GF-D8 (cell line): ENCODE data around the gene OVCH1.

Source experiments
- DNase-seq: peaks from one replicate; lab custom pipeline; 2025; lab: John Stamatoyannopoulos, UW

OVCH1 gene

GRCh38 chr12:29497588-29497987, at the start of gene OVCH1:
Gene OVCH1 (minus strand): TSS chr12:29497686. CDS start chr12:29497686, 0 bp downstream.
- no peak for DNase-seq

- DNase-seq: no peak
Observed at GRCh38 chr12:29547151-29547632, 49.7 kb upstream of the OVCH1 start.

- no peak for DNase-seq
Observed at GRCh38 chr12:29546000-29546399, 48.5 kb upstream of the OVCH1 start.

- DNase-seq: no peak
Observed at GRCh38 chr12:29545102-29545467, 47.6 kb upstream of the OVCH1 start.

- DNase-seq: no peak
Observed at GRCh38 chr12:29544428-29545101, 47.1 kb upstream of the OVCH1 start.

GRCh38 chr12:29543036-29543435, 45.5 kb upstream of the OVCH1 start:
- DNase-seq: no peak

GRCh38 chr12:29537298-29537697, 39.8 kb upstream of the OVCH1 start:
- no peak for DNase-seq

- no peak for DNase-seq
Observed at GRCh38 chr12:29534935-29535334, 37.4 kb upstream of the OVCH1 start.

GRCh38 chr12:29533815-29534489, 36.5 kb upstream of the OVCH1 start:
- DNase-seq: no peak

GRCh38 chr12:29531471-29531870, 34.0 kb upstream of the OVCH1 start:
- DNase-seq: no peak

GRCh38 chr12:29530436-29530835, 33.0 kb upstream of the OVCH1 start:
- DNase-seq: no peak

GRCh38 chr12:29528161-29528560, 30.7 kb upstream of the OVCH1 start:
- DNase-seq: no peak

- DNase-seq: no peak
Observed at GRCh38 chr12:29521951-29522350, 24.5 kb upstream of the OVCH1 start.

GRCh38 chr12:29519585-29520182, 22.2 kb upstream of the OVCH1 start:
- no peak for DNase-seq

GRCh38 chr12:29518407-29518806, 20.9 kb upstream of the OVCH1 start:
- no peak for DNase-seq

GRCh38 chr12:29517264-29517663, 19.8 kb upstream of the OVCH1 start:
- peak; percentile 13 for DNase-seq

- DNase-seq: no peak
Observed at GRCh38 chr12:29516431-29516875, 19.0 kb upstream of the OVCH1 start.

- DNase-seq: no peak
Observed at GRCh38 chr12:29510591-29511185, 13.2 kb upstream of the OVCH1 start.

- DNase-seq: no peak
Observed at GRCh38 chr12:29509503-29509902, 12.0 kb upstream of the OVCH1 start.

- no peak for DNase-seq
Observed at GRCh38 chr12:29508949-29509348, 11.5 kb upstream of the OVCH1 start.

- no peak for DNase-seq
Observed at GRCh38 chr12:29505122-29505521, 7.6 kb upstream of the OVCH1 start.

- DNase-seq: no peak
Observed at GRCh38 chr12:29503283-29503682, 5.8 kb upstream of the OVCH1 start.

- no peak for DNase-seq
Observed at GRCh38 chr12:29499235-29499634, 1.7 kb upstream of the OVCH1 start.
